Subcutaneous adipose tissue (tissue), 4 donors: ENCODE results near the gene TOMM40. TPM values are rescaled to one million over a fixed set of nuclear protein-coding genes. Genes with fewer than 3 reads are reported as not detected.

Experiments used
- CTCF ChIP-seq: fragments of 450-650 bp; IDR thresholded peaks from one replicate; pipeline ENCODE4 v1.5.1; 2016; ENCODE audit warnings: low read depth, mild to moderate bottlenecking, control low read depth, antibody characterized with exemption, moderate library complexity
- total RNA-seq, 4 donors: library from RNA; depleted of rRNA; stranded (reverse); fragments of >200 nt; gene quantifications; one replicate each; pipeline ENCODE4 v1.1.0, GENCODE V29; 2016

The TOMM40 gene
- total RNA-seq, 4 donors from 2014 or later: 18.3 to 69.5 (median 34.6) TPM

DNA sequence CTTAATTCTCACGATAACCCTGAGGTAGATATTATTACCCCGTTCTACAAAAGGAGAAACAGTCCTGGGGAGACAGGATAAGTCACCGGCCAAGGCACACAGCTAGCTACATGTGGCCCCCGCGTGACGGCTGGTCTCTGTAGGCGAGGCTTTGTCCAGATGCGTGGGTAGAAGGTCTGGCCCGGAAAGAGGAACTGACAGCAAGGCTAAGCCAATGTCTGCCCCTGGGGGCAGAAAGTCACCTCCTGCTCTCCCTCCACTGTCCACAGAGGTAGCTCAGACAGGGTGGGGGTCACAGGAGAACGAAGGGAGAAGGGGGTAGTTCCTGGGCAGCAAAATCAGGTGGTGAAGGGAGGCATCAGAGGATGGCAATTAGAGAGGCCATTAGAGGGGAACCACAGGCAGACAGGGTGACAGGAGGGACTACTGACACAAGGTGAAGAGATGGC is 52.8 kb downstream of the TOMM40 start:
- TF ChIP-seq CTCF: no peak

GRCh38 chr19:44947041-44947581 is 56.1 kb downstream of the TOMM40 start:
- TF ChIP-seq CTCF: no peak

GRCh38 chr19:44948237-44948636 is 57.2 kb downstream of the TOMM40 start:
- no peak for TF ChIP-seq CTCF

GRCh38 chr19:44948763-44949374 is 57.8 kb downstream of the TOMM40 start:
- no peak for TF ChIP-seq CTCF

- no peak for TF ChIP-seq CTCF
Observed at GRCh38 chr19:44949550-44949949, 58.5 kb downstream of the TOMM40 start.

- TF ChIP-seq CTCF: no peak
Observed at GRCh38 chr19:44951179-44952159, 60.4 kb downstream of the TOMM40 start.

Other genes with a start within 250 kb of the TOMM40 start
- gene PVR, start 247.3 kb upstream of the TOMM40 start, total RNA-seq: 10 to 100 TPM in 2 of 4 donors, 1 to 10 TPM in 2; 9.5 to 15.0 (median 10.4) TPM
- 1 to 10 TPM in 3 of 4 donors, under 1 TPM in 1; 0.49 to 1.5 (median 1.2) TPM for gene CEACAM19, start 219.8 kb upstream of the TOMM40 start, total RNA-seq
- gene CEACAM16, start 192.1 kb upstream of the TOMM40 start, total RNA-seq: not detected
- 10 to 100 TPM in 3 of 4 donors, 1 to 10 TPM in 1; 6.3 to 13.4 (median 12.9) TPM for gene BCL3, start 142.5 kb upstream of the TOMM40 start, total RNA-seq
- gene CBLC, start 113.4 kb upstream of the TOMM40 start, total RNA-seq: not detected
- 10 to 100 TPM in 3 of 4 donors, 1 to 10 TPM in 1; 8.3 to 68.2 (median 19.2) TPM for gene BCAM, start 82.2 kb upstream of the TOMM40 start, total RNA-seq
- 10 to 100 TPM; 20.4 to 49.9 (median 24.1) TPM for gene NECTIN2, start 45.0 kb upstream of the TOMM40 start, total RNA-seq
- 1,000 to 10,000 TPM in 3 of 4 donors, 100 to 1,000 TPM in 1; 212 to 2,618 (median 1,765) TPM for gene APOE, start 14.5 kb downstream of the TOMM40 start, total RNA-seq
- gene APOC1, start 23.4 kb downstream of the TOMM40 start, total RNA-seq: 100 to 1,000 TPM in 2 of 4 donors, 10 to 100 TPM in 2; 30.7 to 394 (median 88.3) TPM
- not detected for gene APOC4, start 51.0 kb downstream of the TOMM40 start, total RNA-seq
- gene APOC2, start 54.8 kb downstream of the TOMM40 start, total RNA-seq: 1 to 10 TPM in 1 of 4 donors, not detected in 3; 4.8 TPM
- 10 to 100 TPM; 45.8 to 86.1 (median 65.3) TPM for gene CLPTM1, start 64.1 kb downstream of the TOMM40 start, total RNA-seq
- 1 to 10 TPM in 3 of 4 donors, under 1 TPM in 1; 0.49 to 9.4 (median 5.8) TPM for gene RELB, start 110.2 kb downstream of the TOMM40 start, total RNA-seq
- gene CLASRP, start 147.8 kb downstream of the TOMM40 start, total RNA-seq: 10 to 100 TPM; 23.3 to 86.7 (median 44.0) TPM
- gene ZNF296, start 185.2 kb downstream of the TOMM40 start, total RNA-seq: under 1 TPM in 2 of 4 donors, not detected in 2; 0.51 to 0.88 TPM
- gene GEMIN7, start 188.0 kb downstream of the TOMM40 start, total RNA-seq: 10 to 100 TPM; 10.3 to 25.8 (median 19.0) TPM
- gene PPP1R37, start 201.9 kb downstream of the TOMM40 start, total RNA-seq: 10 to 100 TPM; 17.2 to 32.4 (median 17.8) TPM